ENCODE measurements around the gene WDR91. TPM values are rescaled to one million over a fixed set of nuclear protein-coding genes. Genes with fewer than 3 reads are reported as not detected.

WDR91 gene
- total RNA-seq, 2 donors from 2014 or later, result 28.0 to 32.4 TPM

DNA sequence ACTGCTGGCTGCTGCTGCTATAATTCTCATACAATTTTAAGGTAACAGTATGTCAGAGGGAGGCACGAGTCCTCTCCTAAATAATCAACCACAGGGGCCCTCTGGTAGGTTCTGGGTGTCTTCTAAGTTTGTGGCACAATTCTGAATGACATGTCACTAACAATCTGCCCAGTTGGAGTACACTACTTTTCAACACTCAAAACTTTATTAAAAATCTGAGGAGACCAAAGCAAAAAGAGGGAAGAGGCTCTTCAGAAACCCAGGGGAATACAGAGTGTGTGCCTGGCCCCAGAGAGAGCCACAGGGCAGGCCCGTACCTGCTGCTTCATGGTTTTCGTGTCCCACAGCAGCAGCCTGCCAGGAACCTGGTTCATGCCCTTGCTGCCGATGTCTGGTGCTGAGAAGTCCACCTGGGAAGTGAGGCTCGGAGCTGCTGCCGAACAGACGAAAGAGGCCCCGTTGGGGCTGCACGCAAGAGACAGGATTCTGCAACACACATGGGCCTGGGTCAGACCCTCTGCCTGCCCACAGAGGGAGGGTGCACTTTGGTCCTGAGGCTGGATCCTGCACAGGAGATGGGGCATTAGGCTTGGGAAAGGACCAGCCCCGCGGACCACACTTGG is 18.3 kb downstream of the WDR91 start:
- TF ChIP-seq POLR2A (IDR thresholded peaks at IDR 0.05), result no peak
- no peak for TF ChIP-seq CTCF (IDR thresholded peaks at IDR 0.05)
- no peak for DNase-seq
- Histone ChIP-seq H3K27ac (peak overlapping the region; percentile 59 to 75 (median 70)), H3K9me3 (no peaks in the 10 kb centered on the region), H3K4me1 (peaks cover 55% of the 10 kb centered on the region), H3K36me3 (replicated peaks in 1 of 2; ENCODE audit: insufficient read depth in 1 of 2, low read depth in 2 of 2) (peaks cover 15% of the 10 kb centered on the region in 2 donors), H3K4me3 (no peak overlapping the region), H3K27me3 (no peaks in the 10 kb centered on the region)
- intact Hi-C loops (cut with DNase I), result no loop called here
- 63 to 66% methylated on average over 8 to 11 of the region's 11 CpGs for WGBS, 2 donors
- ATAC-seq, result no peak

- Histone ChIP-seq H3K27me3 (no peaks in the 10 kb centered on the region), H3K27ac (peak overlapping the region in 3 of 4 donors; percentile 73 to 80 (median 75)), H3K9me3 (no peaks in the 10 kb centered on the region), H3K4me1 (peaks cover 47% of the 10 kb centered on the region), H3K4me3 (no peak overlapping the region), H3K36me3 (replicated peaks in 1 of 2; ENCODE audit: insufficient read depth in 1 of 2, low read depth in 2 of 2) (peaks cover 17 to 21% of the 10 kb centered on the region in 2 donors)
- TF ChIP-seq CTCF (IDR thresholded peaks at IDR 0.05) (no peak), POLR2A (IDR thresholded peaks at IDR 0.05) (no peak)
- intact Hi-C loops (cut with DNase I), result no loop called here
- ATAC-seq (no peak), DNase-seq (no peak)
These were observed 20.6 kb downstream of the WDR91 start for GRCh38 chr7:135190703-135191102.

- H3K4me3 ChIP-seq, result no peak overlapping the region
- peaks cover 19 to 27% of the 10 kb centered on the region in 2 donors for H3K36me3 ChIP-seq (replicated peaks in 1 of 2; ENCODE audit: insufficient read depth in 1 of 2, low read depth in 2 of 2)
- DNase-seq (no peak), ATAC-seq (no peak)
- H3K9me3 ChIP-seq, result no peaks in the 10 kb centered on the region
- H3K27ac ChIP-seq, result peak overlapping the region; percentile 62 to 80 (median 74)
- peaks cover 46% of the 10 kb centered on the region for H3K4me1 ChIP-seq
- 44 to 53% methylated on average over 4 of the region's 4 CpGs for WGBS, 2 donors
- intact Hi-C loops (cut with DNase I), result no loop called here
- no peaks in the 10 kb centered on the region for H3K27me3 ChIP-seq
- TF ChIP-seq CTCF (IDR thresholded peaks at IDR 0.05), result no peak
- TF ChIP-seq POLR2A (IDR thresholded peaks at IDR 0.05), result no peak
These were observed 21.4 kb downstream of the WDR91 start for GRCh38 chr7:135189961-135190360.

GRCh38 chr7:135189221-135189662 is 22.1 kb downstream of the WDR91 start:
- intact Hi-C loops (cut with DNase I), result no loop called here
- peak; percentile 87 for ATAC-seq
- peak; percentile 75 to 87 (median 82) for DNase-seq
- peak overlapping the region; percentile 65 to 80 (median 74) for H3K27ac ChIP-seq
- H3K4me1 ChIP-seq, result peaks cover 38% of the 10 kb centered on the region
- H3K27me3 ChIP-seq, result no peaks in the 10 kb centered on the region
- H3K36me3 ChIP-seq (replicated peaks in 1 of 2; ENCODE audit: insufficient read depth in 1 of 2, low read depth in 2 of 2), result peaks cover 16 to 31% of the 10 kb centered on the region in 2 donors
- TF ChIP-seq POLR2A (IDR thresholded peaks at IDR 0.05) (peak in 1 of 3 donors; percentile 53), CTCF (IDR thresholded peaks at IDR 0.05) (no peak)
- H3K4me3 ChIP-seq, result no peak overlapping the region
- WGBS, 2 donors, result 34 to 60% methylated on average over 6 of the region's 6 CpGs
- H3K9me3 ChIP-seq, result no peaks in the 10 kb centered on the region
